H1 (cell line): ENCODE data around the gene ERP44.

Source experiments
- ATF3 ChIP-seq: IDR thresholded peaks from 2 replicates; pipeline ENCODE4 v1.6.1; 2011; ENCODE audit warnings: low read depth, mild to moderate bottlenecking, low read length; ENCODE audit not compliant: insufficient read depth
- E2F6 ChIP-seq: IDR thresholded peaks from 2 replicates; pipeline ENCODE4 v1.6.1; 2012; ENCODE audit warnings: inconsistent platforms
- EP300 ChIP-seq, 2 experiments: IDR thresholded peaks; 1 replicate in 1 of 2; 2 replicates in 1 of 2; pipeline ENCODE4 v1.6.1; 2011 to 2012; ENCODE audit warnings: low read depth in 2 of 2, low read length in 2 of 2, mild to moderate bottlenecking in 2 of 2, borderline replicate concordance in 1 of 2, inconsistent platforms in 1 of 2, moderate library complexity in 1 of 2
- EZH2 ChIP-seq: fragments of 200-600 bp; sonication (generic); IDR thresholded peaks from 2 replicates; pipeline ENCODE4 v1.7.1; 2012; ENCODE audit warnings: low read depth, mild to moderate bottlenecking, moderate library complexity, low read length, inconsistent platforms; ENCODE audit not compliant: severe bottlenecking
- MAFK ChIP-seq: IDR thresholded peaks from 2 replicates; pipeline ENCODE4 v1.6.1; 2012; ENCODE audit warnings: low read depth, mild to moderate bottlenecking, improper control_type of control experiment, low read length
- MAX ChIP-seq: IDR thresholded peaks from 2 replicates; pipeline ENCODE4 v1.6.1; 2012; ENCODE audit warnings: inconsistent platforms
- POLR2A ChIP-seq, 2 experiments: IDR thresholded peaks; 1 replicate in 1 of 2; 2 replicates in 1 of 2; pipeline ENCODE4 v1.6.1; 2011; ENCODE audit warnings: low read depth in 2 of 2, low read length in 2 of 2, mild to moderate bottlenecking in 2 of 2; ENCODE audit errors: control extremely low read depth in 1 of 2
- POLR2AphosphoS5 ChIP-seq: IDR thresholded peaks from 2 replicates; pipeline ENCODE4 v1.6.1; 2011; ENCODE audit warnings: low read depth, low read length
- RAD21 ChIP-seq, 2 experiments: IDR thresholded peaks in 1 of 2; conservative IDR thresholded peaks in 1 of 2; 2 replicates each; pipeline ENCODE4 v1.6.1; 2011; ENCODE audit warnings: low read depth in 2 of 2, low read length in 2 of 2, improper control_type of control experiment in 1 of 2, inconsistent platforms in 1 of 2, mild to moderate bottlenecking in 1 of 2, moderate library complexity in 1 of 2
- RNF2 ChIP-seq: fragments of 200-900, 300-1000 bp; sonication (generic); IDR thresholded peaks from 2 replicates; pipeline ENCODE4 v1.7.1; 2016; ENCODE audit warnings: borderline replicate concordance, low read depth, mild to moderate bottlenecking, antibody characterized with exemption, low read length; ENCODE audit not compliant: poor library complexity, severe bottlenecking; ENCODE audit errors: missing control alignments
- YY1 ChIP-seq: IDR thresholded peaks from 2 replicates; pipeline ENCODE4 v1.6.1; 2011; ENCODE audit warnings: low read depth, mild to moderate bottlenecking, low read length
- ZNF274 ChIP-seq: IDR thresholded peaks from 2 replicates; pipeline ENCODE4 v1.7.0; 2012; ENCODE audit warnings: low read length, borderline replicate concordance; ENCODE audit errors: extremely low read depth
- TF ChIP-seq, protein P1 (sequence below), 3 experiments: IDR thresholded peaks; 1 replicate in 2 of 3; 2 replicates in 1 of 3; pipeline versions ENCODE4 v1.5.1 to v1.6.1; 2011; ENCODE audit warnings: low read length in 3 of 3, mild to moderate bottlenecking in 3 of 3, inconsistent platforms in 2 of 3, low read depth in 1 of 3, moderate library complexity in 1 of 3; ENCODE audit not compliant: insufficient read depth in 1 of 3; ENCODE audit errors: control extremely low read depth in 1 of 3

GRCh38 chr9:100052375-100052774 lies 46.4 kb downstream of the ERP44 start:
- TF ChIP-seq ATF3 (no peak), POLR2AphosphoS5 (no peak), POLR2A (IDR thresholded peaks at IDR 0.05; ENCODE audit: control extremely low read depth in 1 of 2, low read depth in 2 of 2, low read length in 2 of 2) (no peak), EP300 (IDR thresholded peaks at IDR 0.05; ENCODE audit: borderline replicate concordance in 1 of 2, low read depth in 2 of 2, low read length in 2 of 2) (no peak), EZH2 (no peak), YY1 (no peak), E2F6 (no peak), RNF2 (no peak), MAFK (no peak), MAX (no peak), ZNF274 (no peak), RAD21 (IDR thresholded peaks at IDR 0.05 in 1 of 2, conservative IDR thresholded peaks at IDR 0.05 in 1 of 2; ENCODE audit: low read depth in 2 of 2, low read length in 2 of 2) (no peak)
- TF ChIP-seq, protein P1, sequence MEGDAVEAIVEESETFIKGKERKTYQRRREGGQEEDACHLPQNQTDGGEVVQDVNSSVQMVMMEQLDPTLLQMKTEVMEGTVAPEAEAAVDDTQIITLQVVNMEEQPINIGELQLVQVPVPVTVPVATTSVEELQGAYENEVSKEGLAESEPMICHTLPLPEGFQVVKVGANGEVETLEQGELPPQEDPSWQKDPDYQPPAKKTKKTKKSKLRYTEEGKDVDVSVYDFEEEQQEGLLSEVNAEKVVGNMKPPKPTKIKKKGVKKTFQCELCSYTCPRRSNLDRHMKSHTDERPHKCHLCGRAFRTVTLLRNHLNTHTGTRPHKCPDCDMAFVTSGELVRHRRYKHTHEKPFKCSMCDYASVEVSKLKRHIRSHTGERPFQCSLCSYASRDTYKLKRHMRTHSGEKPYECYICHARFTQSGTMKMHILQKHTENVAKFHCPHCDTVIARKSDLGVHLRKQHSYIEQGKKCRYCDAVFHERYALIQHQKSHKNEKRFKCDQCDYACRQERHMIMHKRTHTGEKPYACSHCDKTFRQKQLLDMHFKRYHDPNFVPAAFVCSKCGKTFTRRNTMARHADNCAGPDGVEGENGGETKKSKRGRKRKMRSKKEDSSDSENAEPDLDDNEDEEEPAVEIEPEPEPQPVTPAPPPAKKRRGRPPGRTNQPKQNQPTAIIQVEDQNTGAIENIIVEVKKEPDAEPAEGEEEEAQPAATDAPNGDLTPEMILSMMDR (IDR thresholded peaks at IDR 0.05; ENCODE audit: control extremely low read depth in 1 of 3, insufficient read depth in 1 of 3, low read depth in 1 of 3, low read length in 3 of 3), result no peak
